Right renal pelvis (tissue), 4 donors: ENCODE measurements around the gene ACAD10. TPM values are rescaled to one million over a fixed set of nuclear protein-coding genes. Genes with fewer than 3 reads are reported as not detected.
A peak's percentile ranks its signal among the peaks of the same experiment; 100 is the strongest.
"Not testable (repeated sequence)": the region's sequence is repeated elsewhere in the genome, so short reads cannot be mapped to it uniquely, and the experiment has no call there.

Experiments
- DNase-seq, 4 donors: peaks; one replicate each; pipeline ENCODE4 v3.0.0-alpha.2; 2013; ENCODE audit warnings: low read depth in 4 of 4, low spot score in 3 of 4, missing footprints in 1 of 4
- polyA plus RNA-seq, 4 donors: library from polyadenylated mRNA; unstranded; fragments of 120-200 nt; gene quantifications; one replicate each; pipeline ENCODE4 v1.2.1, GENCODE V29; 2013; ENCODE audit not compliant: insufficient read length in 4 of 4

Gene ACAD10
- polyA plus RNA-seq, 4 donors, result 34.4 to 36.3 (median 35.4) TPM

DNA sequence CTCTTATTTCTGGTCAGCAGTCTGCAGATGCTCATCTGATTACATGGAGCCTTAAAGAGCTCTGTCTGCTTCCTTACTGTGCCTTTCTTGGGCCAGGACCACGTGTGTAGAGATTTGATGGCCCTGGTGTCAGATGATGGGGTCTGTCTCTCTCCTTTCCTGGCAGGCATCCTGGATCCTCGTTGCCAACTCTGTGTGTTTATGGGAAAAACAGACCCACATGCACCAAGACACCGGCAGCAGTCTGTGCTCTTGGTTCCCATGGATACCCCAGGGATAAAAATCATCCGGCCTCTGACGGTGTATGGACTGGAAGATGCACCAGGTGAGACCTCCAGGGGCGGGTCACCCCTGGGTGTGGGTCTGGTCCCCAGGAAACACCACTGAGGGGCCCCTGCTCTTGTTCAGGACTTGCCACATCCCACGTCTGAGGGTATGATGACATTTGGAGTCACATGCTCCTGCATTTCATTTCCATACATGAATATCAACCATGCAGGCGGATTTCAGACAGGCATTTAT lies 62.4 kb downstream of the ACAD10 start:
- no peak for DNase-seq

GRCh38 chr12:111748867-111749266 lies 63.0 kb downstream of the ACAD10 start:
- no peak for DNase-seq

DNA sequence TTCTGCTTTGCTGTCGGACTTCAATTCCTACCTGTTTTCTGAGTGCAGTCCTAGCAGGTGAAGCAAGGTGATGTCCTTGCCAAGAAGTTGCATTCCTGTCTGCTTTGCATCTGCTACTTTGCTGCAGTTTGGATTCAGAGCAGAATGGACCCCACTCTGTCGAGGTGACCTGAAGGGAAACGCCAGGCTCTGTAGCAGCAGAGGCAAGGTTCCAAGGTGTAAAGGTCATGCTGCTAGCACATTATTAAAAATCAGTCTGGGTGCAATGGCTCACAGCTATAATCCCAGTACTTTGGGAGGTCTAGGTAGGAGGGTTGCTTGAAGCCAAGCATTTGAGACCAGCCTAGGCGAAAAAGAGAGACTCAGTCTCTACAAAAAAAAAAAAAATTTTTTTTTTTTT lies 63.5 kb downstream of the ACAD10 start:
- no peak for DNase-seq

- DNase-seq, result no peak
These were observed 67.5 kb downstream of the ACAD10 start for GRCh38 chr12:111753144-111753881.

- DNase-seq, result no peak
These were observed 68.8 kb downstream of the ACAD10 start for GRCh38 chr12:111754671-111755070.

GRCh38 chr12:111756196-111756595 lies 70.3 kb downstream of the ACAD10 start:
- no peak for DNase-seq

- DNase-seq, result no peak
These were observed 70.8 kb downstream of the ACAD10 start for GRCh38 chr12:111756681-111757080.

DNA sequence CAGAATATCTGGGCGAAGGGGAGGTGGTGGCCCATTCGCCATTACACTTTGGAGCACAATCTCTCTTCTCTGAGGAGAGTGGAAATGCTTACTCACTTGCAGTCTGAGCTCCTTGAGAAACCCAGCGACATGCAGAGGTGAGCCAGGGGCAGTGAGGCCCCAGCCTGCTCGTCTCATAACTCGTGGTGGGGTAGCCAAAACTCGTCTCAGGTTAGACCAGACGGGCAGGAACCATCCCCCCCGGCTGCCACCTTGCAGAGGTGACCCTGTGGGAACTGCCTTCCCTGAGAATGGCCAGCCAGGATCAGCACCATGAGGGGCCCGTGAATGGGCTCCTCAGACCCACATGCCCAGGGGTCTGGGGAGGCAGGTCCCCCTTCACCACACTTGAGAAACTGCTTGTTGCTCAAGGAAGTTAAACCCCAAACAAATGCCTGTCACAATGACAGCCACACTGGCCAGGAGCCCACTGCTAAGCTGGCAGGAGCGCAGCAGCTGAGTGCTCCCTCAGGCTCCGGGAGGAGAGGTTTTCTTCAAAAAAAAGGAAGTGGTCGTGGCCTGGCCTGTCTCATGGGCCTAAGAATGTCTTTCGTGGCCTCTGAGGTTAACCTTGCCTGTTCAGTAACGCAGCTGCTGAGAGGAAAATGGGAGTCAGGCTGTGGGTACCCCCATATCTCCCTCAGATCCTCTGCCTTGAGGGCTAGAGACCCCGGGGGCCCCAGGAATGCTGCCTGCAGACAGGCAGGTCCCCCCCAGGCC lies 71.7 kb downstream of the ACAD10 start:
- no peak for DNase-seq

- DNase-seq, result no peak
These were observed 72.3 kb downstream of the ACAD10 start for GRCh38 chr12:111758120-111758561.

DNA sequence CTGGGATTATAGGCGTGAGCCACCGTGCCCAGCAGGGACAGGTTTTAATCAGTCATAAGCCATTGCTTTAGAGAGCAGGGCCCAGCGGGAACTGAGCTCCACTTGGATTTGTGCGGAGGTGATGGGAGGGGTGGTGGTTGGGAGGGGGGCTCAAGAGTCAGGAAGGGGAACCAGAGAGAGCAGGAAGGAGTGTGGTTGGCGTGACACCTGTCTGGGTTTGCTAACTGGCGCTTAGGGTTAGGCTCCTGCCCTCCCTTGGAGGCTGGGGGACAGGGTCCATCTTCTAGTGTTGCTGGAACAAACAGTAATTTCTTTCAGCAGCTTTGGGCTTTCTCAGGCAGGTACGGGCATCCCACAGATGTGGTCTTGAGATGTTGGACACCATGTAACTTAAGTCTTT lies 73.4 kb downstream of the ACAD10 start:
- no peak for DNase-seq

DNA sequence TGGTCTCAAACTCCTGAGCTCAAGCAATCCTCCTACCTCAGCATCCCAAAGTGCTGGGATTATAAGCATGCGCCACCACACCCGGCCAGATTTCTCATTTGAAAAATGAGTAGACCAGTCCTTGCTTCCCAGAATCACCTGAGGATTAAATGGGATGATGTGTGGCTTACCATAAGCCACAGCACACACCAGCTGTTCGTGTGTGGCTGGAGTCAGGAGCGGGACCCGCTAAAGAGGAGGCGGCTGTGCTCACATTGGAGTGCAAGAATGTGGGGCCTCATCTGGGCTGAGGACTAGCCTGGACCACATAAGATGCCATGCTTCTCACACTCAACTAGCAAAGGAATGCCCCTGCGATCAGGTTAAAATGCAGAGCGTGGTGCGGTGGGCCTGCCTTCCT lies 74.1 kb downstream of the ACAD10 start:
- no peak for DNase-seq

DNA sequence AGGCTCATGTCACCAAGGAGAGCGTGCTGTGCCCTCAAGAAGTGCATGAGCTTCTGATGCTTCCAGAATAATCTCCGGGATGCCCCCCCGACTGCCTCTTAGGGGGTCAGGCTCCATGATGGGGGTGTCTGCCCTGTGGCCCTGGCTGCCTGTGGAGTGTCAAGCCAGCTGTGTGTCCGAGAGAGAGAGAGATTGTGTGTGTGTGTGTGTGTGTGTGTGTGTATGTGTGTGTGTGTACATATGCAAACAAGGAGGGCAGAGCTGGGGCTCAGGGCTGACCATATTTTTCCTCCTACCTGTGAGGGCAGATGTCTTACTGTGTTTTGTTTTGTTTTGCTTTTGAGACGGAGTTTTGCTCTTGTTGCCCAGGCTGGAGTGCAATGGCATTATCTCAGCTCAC lies 75.2 kb downstream of the ACAD10 start:
- no peak for DNase-seq

- DNase-seq, result no peak
These were observed 75.9 kb downstream of the ACAD10 start for GRCh38 chr12:111761706-111762105.

- not testable (repeated sequence) for DNase-seq
These were observed 77.7 kb downstream of the ACAD10 start for GRCh38 chr12:111763552-111763951.

DNA sequence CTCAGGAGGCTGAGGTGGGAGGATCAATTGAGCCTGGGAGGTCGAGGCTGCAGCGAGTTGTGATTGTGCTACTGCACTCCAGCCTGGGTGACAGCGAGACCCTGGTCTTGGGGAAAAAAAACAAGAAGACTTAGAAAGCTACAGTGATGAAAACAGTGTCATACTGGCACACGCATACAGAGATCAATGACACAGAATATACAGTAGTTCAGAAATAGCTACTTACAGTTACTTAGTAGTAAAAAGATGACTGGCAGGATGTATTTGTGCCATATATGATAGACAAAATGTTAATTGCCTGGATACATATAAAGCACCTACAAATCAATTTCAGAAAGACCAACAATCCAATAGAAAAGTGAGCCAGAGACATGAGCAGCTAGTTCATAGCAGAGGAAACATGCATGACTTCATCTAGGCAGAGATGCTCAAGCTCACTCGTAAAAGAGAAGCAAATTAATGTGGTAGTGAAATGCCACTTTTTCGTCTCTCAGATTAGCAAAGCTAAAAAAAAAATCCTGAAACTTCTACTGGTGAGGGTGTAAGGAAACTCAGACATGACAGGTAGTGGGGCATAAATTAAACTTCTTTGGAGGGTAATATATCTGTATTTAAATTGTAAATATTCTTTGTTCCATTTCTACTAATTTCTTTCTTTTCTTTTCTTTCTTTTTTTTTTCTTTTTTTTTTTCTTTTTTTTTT lies 78.4 kb downstream of the ACAD10 start:
- no peak for DNase-seq

DNA sequence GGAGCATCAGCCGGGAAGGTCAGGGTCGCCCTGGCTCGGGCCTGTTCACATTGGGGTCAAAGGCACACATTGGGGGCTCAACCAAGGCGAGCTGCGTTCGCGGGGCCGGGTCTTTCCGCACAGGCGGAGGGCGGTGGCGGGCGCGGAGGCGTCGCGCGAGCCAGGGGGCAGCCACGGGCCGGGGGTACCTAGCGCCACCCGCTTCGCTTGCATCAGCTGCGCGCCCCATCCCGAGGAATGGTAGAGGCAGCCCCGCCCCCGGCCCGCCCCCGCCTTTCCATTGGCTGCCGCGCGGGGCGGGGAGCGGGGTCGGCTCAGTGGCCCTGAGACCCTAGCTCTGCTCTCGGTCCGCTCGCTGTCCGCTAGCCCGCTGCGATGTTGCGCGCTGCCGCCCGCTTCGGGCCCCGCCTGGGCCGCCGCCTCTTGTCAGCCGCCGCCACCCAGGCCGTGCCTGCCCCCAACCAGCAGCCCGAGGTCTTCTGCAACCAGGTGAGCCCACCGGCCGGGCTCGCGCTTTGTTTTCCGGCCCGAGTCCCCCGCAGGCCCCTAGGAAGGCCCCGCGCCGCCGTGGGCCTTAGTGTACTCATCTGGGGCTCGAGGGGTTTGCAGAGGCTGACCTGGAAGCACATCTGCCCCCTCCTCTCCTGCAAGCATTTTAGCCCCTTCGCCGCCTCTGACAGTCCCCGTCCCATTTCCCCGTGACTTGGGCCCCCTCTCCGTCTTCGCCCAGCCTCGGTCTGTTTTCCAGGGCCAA lies 80.9 kb downstream of the ACAD10 start, which contains the start of gene ALDH2:
ALDH2 (plus strand) TSS at position 326 of the 754 bp plus-strand sequence; CDS start at position 376, 50 bp downstream.
- DNase-seq, result peak; percentile 59 to 70 (median 68)

DNA sequence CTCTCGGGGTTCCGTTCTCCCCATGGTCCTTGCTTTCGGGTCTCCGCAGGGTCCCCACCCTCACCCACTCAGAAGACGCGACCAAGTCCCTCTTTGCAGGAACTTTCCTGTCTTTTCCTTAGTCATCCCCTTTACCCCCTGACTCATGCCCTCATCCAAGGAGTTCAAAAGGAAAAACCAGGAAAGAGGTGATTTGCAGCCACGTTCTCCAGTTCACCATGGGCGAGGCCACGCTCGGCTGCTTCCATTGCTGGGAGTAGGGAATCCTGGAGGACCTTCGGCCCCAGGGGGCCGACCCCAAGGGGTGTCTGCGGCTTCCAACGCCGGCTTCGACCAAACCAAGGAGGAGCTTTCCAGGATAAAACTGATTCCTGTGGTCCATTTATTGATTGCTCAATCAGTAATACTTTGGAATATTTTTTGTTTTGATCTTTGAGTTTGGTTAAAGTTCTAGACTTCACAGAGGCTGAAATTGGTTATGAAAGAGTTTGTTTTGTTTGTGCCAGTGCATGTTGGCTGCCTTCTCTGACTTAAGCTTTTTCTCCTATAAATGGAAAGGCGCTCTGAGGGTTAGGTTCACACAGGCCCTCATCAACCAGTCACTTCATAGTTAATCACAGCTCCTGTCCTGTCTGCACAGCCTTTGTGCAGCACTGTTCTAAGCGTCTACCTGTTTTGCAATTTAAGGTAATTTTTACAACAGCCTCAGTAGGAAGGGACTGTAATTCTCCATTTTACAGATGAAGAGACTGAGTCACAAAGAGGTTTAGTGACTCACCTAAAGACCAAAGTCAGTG lies 81.7 kb downstream of the ACAD10 start:
- no peak for DNase-seq

DNA sequence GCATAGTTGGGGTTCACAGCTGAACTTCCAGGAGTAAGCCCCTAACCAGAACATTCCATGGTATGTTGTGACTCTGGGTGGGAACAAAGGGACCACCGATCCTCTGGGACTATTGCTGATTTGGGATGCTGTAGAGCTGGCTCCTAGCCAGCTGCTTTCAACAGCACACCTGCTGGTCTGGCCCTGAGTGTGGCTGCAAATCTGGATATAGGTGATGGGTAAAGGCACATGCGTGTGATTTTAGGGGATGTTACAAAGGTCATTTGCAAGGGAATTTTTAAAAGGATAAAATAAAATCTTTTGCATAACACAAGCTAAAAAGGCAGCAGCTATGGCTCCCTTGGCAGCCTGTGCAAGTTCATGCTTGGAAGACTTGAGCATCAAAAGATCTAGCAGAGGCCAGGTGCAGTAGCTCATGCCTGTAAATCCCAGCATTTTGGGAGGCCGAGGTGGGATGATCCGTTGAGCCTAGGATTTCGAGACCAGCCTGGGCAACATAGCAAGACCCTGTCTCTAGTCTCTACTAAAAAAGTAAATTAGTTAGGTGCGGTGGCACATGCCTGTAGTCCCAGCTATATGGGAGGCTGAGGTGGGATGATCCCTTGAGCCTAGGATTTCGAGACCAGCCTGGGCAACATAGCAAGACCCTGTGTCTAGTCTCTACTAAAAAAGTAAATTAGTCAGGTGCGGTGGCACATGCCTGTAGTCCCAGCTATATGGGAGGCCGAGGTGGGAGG lies 82.5 kb downstream of the ACAD10 start:
- no peak for DNase-seq

DNA sequence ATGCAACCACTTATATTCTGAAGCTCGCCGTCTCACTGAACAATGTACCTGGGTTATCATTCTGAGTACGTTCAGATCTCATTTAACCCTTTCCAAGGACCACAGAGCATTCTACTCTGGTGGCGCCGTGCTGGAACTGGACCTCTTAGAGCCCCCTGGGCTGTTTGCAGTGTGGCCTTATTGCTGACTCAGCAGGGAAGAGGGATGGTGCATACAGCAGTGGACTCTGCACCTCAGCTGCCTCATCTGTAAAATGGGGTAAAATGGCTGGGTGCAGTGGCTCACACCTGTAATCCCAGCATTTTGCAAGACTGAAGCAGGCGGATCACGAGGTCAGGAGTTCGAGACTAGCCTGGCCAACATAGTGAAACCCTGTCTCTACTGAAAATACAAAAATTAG lies 83.7 kb downstream of the ACAD10 start:
- no peak for DNase-seq
